MM.1S (cell line): Measurements from ENCODE around the gene ZNF282.
"Not testable (repeated sequence)": the region's sequence is repeated elsewhere in the genome, so short reads cannot be mapped to it uniquely, and the experiment has no call there.

Source experiments
- DNase-seq: peaks from one replicate; pipeline ENCODE4 v3.0.0-alpha.2; 2015
- H2AFZ ChIP-seq: fragments of 300-600 bp; sonication (generic); 2 replicates; pipeline ENCODE4 v1.6.0; 2016; ENCODE audit warnings: antibody characterized with exemption, low read length
- H3F3A ChIP-seq: fragments of 300-600 bp; sonication (generic); 2 replicates; pipeline ENCODE4 v1.6.1; 2016; ENCODE audit warnings: mild to moderate bottlenecking, antibody characterized with exemption, low read length, moderate library complexity, mixed read lengths; ENCODE audit not compliant: insufficient read depth
- H3K27ac ChIP-seq: fragments of 300-600 bp; sonication (generic); 2 replicates; pipeline ENCODE4 v1.5.1; 2016; ENCODE audit warnings: mild to moderate bottlenecking, low read length
- H3K27me3 ChIP-seq: fragments of 300-600 bp; sonication (generic); replicated peaks from 2 replicates; pipeline ENCODE4 v1.6.0; 2016; ENCODE audit warnings: low read length; ENCODE audit not compliant: insufficient read depth
- H3K36me3 ChIP-seq: fragments of 300-600 bp; sonication (generic); replicated peaks from 2 replicates; pipeline ENCODE4 v1.6.1; 2016; ENCODE audit warnings: mild to moderate bottlenecking, low read length, mixed read lengths; ENCODE audit not compliant: insufficient read depth
- H3K4me1 ChIP-seq: fragments of 300-600 bp; sonication (generic); 2 replicates; pipeline ENCODE4 v1.6.1; 2016; ENCODE audit warnings: low read length, mixed read lengths
- H3K4me2 ChIP-seq: fragments of 300-600 bp; sonication (generic); 2 replicates; pipeline ENCODE4 v1.6.0; 2016; ENCODE audit warnings: low read depth, low read length
- H3K4me3 ChIP-seq: fragments of 300-600 bp; sonication (generic); 2 replicates; pipeline ENCODE4 v1.5.1; 2016; ENCODE audit warnings: low read length, mixed read lengths
- H3K79me2 ChIP-seq: fragments of 300-600 bp; sonication (generic); 2 replicates; pipeline ENCODE4 v1.6.1; 2016; ENCODE audit warnings: mixed run types, low read length, mixed read lengths
- H3K9ac ChIP-seq: fragments of 300-600 bp; sonication (generic); 2 replicates; pipeline ENCODE4 v1.6.1; 2016; ENCODE audit warnings: low read length, mixed read lengths
- H3K9me2 ChIP-seq: fragments of 300-600 bp; sonication (generic); replicated peaks from 2 replicates; pipeline ENCODE4 v1.6.1; 2016; ENCODE audit warnings: mild to moderate bottlenecking, low read length, mixed read lengths; ENCODE audit not compliant: insufficient read depth
- H3K9me3 ChIP-seq: fragments of 300-600 bp; sonication (generic); replicated peaks from 2 replicates; pipeline ENCODE4 v1.6.1; 2016; ENCODE audit warnings: mild to moderate bottlenecking, low read length, mixed read lengths; ENCODE audit not compliant: insufficient read depth
- H4K20me1 ChIP-seq: fragments of 300-600 bp; sonication (generic); 2 replicates; pipeline ENCODE4 v1.6.1; 2016; ENCODE audit warnings: mild to moderate bottlenecking, low read length, moderate library complexity, mixed read lengths; ENCODE audit not compliant: insufficient read depth
- CTCF ChIP-seq: fragments of 300-600 bp; sonication (generic); IDR thresholded peaks from 2 replicates; pipeline ENCODE4 v1.5.1; 2016; ENCODE audit warnings: antibody characterized with exemption, low read length, mixed read lengths
- EZH2 ChIP-seq: fragments of 300-600 bp; sonication (generic); optimal IDR thresholded peaks from 2 replicates; pipeline ENCODE3; 2017; ENCODE audit warnings: low read depth, mild to moderate bottlenecking, antibody characterized with exemption, low read length, mixed read lengths
- EZH2phosphoT487 ChIP-seq: fragments of 300-600 bp; sonication (generic); IDR thresholded peaks from 2 replicates; pipeline ENCODE4 v1.6.1; 2018; ENCODE audit warnings: antibody characterized with exemption, low read length

ZNF282 gene

GRCh38 chr7:149228831-149229471, 33.6 kb downstream of the ZNF282 start:
- Histone ChIP-seq H4K20me1 (no peaks in the 10 kb centered on the region), H3K9ac (no peak overlapping the region), H3K4me3 (no peak overlapping the region), H3K4me1 (no peaks in the 10 kb centered on the region), H2AFZ (no peak overlapping the region), H3K27ac (no peak overlapping the region), H3K9me2 (no peaks in the 10 kb centered on the region), H3K4me2 (no peak overlapping the region), H3F3A (0 out of 2 replicates have a peak, but pooled peaks cover 5% of the 10 kb centered on the region), H3K79me2 (no peaks in the 10 kb centered on the region), H3K27me3 (no peaks in the 10 kb centered on the region), H3K9me3 (no peaks in the 10 kb centered on the region), H3K36me3 (peaks cover 6% of the 10 kb centered on the region; the same call in 1 of the 2 replicates)
- DNase-seq = no peak
- TF ChIP-seq CTCF (no peak), EZH2 (no peak), EZH2phosphoT487 (no peak)

DNA sequence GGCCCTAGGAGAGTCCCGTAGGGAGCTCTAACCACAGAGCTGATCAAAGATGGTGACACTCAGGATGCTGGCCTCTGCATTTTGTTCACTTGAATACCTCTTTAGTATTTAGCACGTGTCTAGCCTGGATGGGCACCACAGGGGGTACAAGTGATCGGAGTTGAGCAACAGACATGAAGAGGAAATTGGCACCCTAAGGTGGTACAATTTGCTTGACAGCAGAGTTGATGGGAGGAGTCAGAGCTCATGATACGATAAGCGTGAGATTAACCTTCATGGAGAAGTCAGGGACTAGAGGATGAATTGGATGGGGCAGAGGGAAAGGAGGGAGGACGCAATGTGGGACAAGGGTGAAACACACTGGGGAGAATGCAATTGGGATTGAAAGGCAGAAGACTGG, 34.2 kb downstream of the ZNF282 start:
- H3K9ac ChIP-seq = no peak overlapping the region
- no peaks in the 10 kb centered on the region for H3K27me3 ChIP-seq
- no peak overlapping the region for H2AFZ ChIP-seq
- no peaks in the 10 kb centered on the region for H4K20me1 ChIP-seq
- no peak overlapping the region for H3K27ac ChIP-seq
- TF ChIP-seq EZH2phosphoT487 (no peak), EZH2 (no peak), CTCF (no peak)
- peaks cover 3% of the 10 kb centered on the region; the same call in 1 of the 2 replicates for H3K36me3 ChIP-seq
- H3K9me3 ChIP-seq = no peaks in the 10 kb centered on the region
- no peaks in the 10 kb centered on the region for H3K9me2 ChIP-seq
- 0 out of 2 replicates have a peak, but pooled peaks cover 5% of the 10 kb centered on the region for H3F3A ChIP-seq
- no peaks in the 10 kb centered on the region for H3K79me2 ChIP-seq
- no peak overlapping the region for H3K4me2 ChIP-seq
- no peak overlapping the region for H3K4me3 ChIP-seq
- H3K4me1 ChIP-seq = no peaks in the 10 kb centered on the region
- no peak for DNase-seq

- no peak overlapping the region for H3K9ac ChIP-seq
- H3K36me3 ChIP-seq = no peaks in the 10 kb centered on the region
- H3K4me3 ChIP-seq = no peak overlapping the region
- H3K9me3 ChIP-seq = no peaks in the 10 kb centered on the region
- 0 out of 2 replicates have a peak, but pooled peaks cover 5% of the 10 kb centered on the region for H3F3A ChIP-seq
- H3K79me2 ChIP-seq = no peaks in the 10 kb centered on the region
- no peaks in the 10 kb centered on the region for H3K4me1 ChIP-seq
- H3K27ac ChIP-seq = no peak overlapping the region
- no peak overlapping the region for H2AFZ ChIP-seq
- no peaks in the 10 kb centered on the region for H3K9me2 ChIP-seq
- H4K20me1 ChIP-seq = no peaks in the 10 kb centered on the region
- TF ChIP-seq CTCF (no peak), EZH2phosphoT487 (no peak), EZH2 (no peak)
- no peak for DNase-seq
- no peak overlapping the region for H3K4me2 ChIP-seq
- H3K27me3 ChIP-seq = no peaks in the 10 kb centered on the region
Measured at GRCh38 chr7:149232362-149232761, 37.0 kb downstream of the ZNF282 start.

DNA sequence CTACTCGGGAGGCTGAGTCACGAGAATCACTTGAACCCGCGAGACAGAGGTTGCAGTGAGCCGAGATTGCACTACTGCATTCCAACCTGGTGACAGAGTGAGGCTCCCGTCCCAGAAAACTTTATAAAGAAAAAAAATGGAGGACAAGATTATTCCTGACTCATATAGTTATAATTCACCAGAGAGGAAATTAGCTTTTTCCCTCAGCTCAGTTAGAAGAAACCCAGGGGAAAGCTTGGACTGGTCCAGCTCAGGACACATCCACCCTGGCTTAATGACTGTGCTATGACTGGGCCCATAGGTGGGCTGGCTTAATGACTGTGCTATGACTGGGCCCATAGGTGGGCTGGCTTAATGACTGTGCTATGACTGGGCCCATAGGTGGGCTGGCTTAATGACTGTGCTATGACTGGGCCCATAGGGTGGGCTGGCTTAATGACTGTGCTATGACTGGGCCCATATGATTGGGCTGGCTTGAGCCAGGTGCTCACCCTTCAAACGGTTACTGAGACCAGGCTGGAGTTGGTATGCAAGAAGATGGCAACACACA, 38.4 kb downstream of the ZNF282 start:
- not testable (repeated sequence) for H4K20me1 ChIP-seq, H3K79me2 ChIP-seq, H3K4me3 ChIP-seq, H3K9ac ChIP-seq, H2AFZ ChIP-seq, H3K4me1 ChIP-seq, DNase-seq, H3K27me3 ChIP-seq, H3K36me3 ChIP-seq, H3K4me2 ChIP-seq, H3K9me2 ChIP-seq, H3K9me3 ChIP-seq, H3K27ac ChIP-seq
- H3F3A ChIP-seq = peaks cover 12% of the 10 kb centered on the region
